HG02623 (cell line): ENCODE data around the gene PRKAG3.

Source experiments
- ATAC-seq: cut with Tn5 transposase; IDR thresholded peaks from one replicate; pipeline ENCODE4 v1.9.1; 2021; ENCODE audit warnings: moderate library complexity; ENCODE audit not compliant: unreplicated experiment

PRKAG3 gene

DNA sequence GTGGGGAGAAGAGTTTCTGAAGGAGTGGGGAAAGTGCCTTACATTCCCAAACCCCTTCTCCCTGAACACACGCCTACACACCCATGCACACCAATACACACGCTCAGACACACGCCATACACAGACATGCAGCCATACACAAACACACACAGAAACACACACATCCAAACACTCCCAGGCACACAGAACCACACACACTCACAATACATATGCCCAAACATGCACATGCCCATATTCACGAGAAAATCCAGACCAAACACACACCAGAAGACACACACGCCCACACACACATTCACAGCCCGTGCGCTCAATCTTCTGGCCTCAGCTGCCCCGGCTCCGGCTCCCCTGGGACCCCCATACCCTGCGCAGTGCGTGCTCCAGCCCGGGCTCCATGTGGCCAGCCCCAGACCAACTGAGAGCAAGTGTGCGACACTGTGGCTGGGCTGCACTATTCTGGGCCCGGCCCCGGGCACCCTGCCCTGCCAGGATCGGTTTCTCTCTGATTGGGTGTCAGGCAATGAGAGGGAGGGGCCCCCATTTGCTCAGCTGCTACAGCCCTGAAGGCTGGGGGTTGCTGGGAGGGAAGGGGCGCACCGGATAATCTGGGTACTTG lies at the start of gene PRKAG3:
Gene PRKAG3, minus strand, starts transcription at position 426 of the 613 bp plus-strand sequence.
- ATAC-seq: no peak

GRCh38 chr2:218880859-218881594 lies 49.4 kb upstream of the PRKAG3 start:
- ATAC-seq: no peak

DNA sequence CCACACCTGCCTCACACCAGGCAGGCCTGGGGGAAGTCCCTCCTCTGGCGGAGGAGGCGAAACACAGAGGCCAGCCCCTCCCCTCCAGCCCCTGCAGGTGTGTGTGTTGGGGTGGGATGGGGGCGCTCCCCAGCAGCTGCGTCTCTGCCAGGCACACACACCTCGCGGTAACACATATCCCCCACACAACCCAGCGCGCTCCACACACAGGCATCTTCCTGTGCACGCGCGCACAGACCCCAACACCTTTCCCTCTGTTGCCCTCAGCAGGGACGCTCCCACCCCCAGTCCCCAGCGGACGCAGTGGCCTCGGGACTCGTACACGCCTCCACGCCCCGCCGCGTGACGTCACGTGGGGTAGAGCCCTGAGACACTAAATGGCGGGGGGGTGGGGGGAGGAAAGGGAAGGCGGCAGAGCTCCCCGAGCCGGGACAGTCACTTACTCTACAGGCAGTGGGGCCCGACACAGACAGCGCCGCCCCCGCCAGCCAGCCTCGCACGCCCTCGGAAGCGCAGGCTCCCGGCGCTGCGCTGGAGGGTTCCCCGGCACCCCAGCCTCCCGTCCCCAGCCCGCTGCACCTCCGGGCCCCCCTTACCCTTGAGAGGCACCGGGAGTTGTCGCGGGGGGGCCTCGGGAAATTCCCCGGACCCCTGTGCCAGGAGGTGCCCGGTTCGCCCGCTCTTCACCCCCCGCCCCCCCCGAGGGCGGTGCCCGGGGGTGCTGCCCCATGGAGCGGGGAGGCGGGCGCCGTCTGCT lies 48.7 kb upstream of the PRKAG3 start, which contains the start of gene WNT10A:
Gene WNT10A, plus strand, starts transcription at position 751 of the 757 bp plus-strand sequence. CDS start 144 bp downstream, outside the sequence.
- peak; percentile 73 for ATAC-seq

GRCh38 chr2:218879776-218880101 lies 48.1 kb upstream of the PRKAG3 start:
- no peak for ATAC-seq

DNA sequence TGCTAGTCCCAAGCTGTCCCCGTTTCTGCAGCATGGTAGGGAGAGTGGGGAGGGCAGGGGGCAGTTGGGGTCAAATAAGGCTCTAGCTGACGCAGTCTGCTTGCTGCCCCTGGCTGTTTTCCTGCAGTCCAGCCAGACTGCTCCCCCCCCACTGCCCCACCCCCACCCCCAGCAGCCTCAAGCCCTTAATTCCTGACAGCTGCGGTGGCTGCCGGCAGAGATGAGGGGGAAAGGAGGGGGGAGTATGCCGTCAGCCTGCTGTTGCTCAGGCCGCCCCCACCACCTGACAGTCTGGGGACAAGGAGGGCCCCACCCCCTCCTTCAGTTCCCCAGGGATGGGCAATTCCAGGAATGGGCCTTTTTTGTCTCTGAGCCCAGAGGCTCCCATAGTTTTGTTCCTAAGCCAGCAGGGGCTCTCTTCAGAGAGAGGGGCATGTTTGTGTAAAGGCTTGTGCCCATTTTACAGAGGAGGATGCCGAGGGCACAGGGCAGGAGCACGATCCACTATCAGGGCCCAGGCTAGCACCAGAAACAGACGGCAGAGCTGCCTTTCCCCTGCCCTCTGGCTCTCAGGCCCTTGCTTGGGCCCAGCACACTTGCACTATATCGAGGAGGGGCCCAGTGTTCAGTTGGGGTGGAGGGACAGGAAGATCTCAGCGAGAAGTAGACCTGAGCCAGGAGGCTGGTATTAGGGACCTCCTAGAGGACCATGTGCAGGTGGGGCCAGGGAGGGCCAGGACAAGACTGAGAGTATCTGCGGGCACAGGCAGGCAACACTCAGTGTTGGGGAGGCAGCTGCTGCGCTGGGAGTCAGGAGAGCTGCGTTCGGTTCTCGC lies 47.5 kb upstream of the PRKAG3 start:
- ATAC-seq: no peak

- no peak for ATAC-seq
Measured at GRCh38 chr2:218878486-218878885, 46.9 kb upstream of the PRKAG3 start.

DNA sequence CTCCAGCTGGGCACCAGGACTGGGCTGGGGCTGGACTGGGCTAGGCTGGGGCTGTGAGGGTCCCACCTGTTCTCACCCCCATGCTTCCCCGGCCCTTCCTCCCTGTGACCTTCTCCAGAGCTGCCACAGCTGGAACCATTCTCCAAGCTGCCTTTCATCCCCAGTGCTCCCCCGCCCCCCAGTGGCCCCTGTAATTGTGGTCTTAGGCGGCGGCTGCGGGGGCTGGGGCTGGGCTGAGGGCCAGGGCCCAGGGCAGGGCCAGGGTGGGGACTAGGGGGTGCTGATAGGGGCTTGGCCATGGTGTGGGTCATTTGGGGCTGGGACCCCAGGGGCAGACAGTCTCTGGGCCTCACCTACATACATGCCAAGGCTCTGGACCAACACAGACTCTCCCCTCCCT lies 46.3 kb upstream of the PRKAG3 start:
- ATAC-seq: no peak

DNA sequence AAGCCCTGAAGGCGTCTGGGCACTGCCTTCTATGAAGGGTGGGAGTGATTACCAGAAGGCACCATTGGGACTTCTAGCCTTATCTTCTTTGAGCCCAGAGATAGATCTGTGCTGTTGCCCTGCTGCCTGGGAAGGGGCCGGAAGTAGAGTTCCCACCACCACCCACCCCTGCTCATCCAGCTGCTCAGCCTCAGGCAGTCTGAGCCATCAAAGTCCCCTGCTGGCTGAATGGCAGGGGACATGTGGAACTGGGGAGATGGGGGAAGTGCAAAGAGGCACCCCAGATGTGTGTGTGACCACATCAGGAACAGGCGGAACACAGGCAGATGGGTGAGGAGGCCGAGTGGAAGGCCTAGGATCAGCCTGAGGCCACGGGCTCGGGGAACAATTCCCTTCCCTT lies 45.7 kb upstream of the PRKAG3 start:
- ATAC-seq: no peak

DNA sequence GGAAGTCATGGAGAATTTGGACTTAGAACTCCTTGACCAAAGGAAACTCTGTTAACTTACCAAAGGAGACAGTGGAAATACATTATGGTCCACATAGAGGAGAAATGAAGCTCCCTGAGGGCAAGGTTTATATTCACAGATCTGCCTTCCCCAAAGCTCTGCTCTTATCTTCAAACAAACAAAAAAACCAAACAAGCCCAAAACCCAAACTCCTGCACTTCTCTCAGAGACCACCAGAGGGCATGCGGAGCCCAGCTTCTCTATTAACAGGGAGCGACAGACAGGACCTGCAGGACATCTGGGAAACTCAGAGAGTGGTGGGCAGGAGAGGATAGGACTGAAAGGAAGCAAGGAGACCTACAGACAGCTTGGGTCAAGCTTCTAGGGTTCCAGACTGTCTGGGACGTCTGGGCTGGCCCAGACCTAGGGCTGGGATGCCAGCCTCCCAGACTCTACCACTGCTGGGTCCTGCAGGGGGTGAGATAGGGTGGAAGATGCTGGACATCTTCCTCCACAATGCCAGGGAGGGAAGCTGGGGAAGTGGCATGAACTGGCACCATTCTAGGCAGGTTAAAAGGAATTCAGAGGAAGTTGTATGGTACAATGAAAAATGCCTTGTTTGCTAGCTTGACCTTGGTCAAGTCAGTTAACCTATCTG lies 45.1 kb upstream of the PRKAG3 start:
- ATAC-seq: no peak

DNA sequence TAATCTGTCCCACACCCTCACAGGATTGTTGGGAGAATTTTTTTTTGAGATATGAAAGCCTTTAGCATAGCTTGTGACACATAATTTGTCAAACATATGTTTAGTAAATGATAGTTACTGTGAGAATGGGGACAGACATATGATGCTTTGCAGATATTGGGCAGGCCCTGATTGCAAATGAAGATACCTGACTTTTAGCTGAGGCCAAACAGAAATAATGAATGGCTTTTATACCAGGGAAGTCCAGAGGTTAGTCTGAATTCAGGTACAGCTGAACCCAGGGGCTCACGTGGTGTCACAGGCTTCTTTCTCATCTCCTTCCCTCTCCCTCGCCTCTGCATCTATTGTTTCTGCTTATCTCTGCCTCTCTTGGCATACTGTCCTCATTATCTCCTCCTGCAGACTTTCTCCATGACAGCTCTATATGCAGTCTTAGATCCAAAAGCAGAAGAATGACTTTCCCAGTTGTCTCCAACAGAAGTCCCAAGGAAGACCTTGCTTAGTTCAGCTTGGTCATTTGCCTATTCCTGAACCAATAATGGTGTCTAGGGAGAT lies 44.2 kb upstream of the PRKAG3 start:
- no peak for ATAC-seq

GRCh38 chr2:218873359-218874194 lies 42.0 kb upstream of the PRKAG3 start:
- no peak for ATAC-seq

- no peak for ATAC-seq
Measured at GRCh38 chr2:218872645-218873358, 41.2 kb upstream of the PRKAG3 start.

DNA sequence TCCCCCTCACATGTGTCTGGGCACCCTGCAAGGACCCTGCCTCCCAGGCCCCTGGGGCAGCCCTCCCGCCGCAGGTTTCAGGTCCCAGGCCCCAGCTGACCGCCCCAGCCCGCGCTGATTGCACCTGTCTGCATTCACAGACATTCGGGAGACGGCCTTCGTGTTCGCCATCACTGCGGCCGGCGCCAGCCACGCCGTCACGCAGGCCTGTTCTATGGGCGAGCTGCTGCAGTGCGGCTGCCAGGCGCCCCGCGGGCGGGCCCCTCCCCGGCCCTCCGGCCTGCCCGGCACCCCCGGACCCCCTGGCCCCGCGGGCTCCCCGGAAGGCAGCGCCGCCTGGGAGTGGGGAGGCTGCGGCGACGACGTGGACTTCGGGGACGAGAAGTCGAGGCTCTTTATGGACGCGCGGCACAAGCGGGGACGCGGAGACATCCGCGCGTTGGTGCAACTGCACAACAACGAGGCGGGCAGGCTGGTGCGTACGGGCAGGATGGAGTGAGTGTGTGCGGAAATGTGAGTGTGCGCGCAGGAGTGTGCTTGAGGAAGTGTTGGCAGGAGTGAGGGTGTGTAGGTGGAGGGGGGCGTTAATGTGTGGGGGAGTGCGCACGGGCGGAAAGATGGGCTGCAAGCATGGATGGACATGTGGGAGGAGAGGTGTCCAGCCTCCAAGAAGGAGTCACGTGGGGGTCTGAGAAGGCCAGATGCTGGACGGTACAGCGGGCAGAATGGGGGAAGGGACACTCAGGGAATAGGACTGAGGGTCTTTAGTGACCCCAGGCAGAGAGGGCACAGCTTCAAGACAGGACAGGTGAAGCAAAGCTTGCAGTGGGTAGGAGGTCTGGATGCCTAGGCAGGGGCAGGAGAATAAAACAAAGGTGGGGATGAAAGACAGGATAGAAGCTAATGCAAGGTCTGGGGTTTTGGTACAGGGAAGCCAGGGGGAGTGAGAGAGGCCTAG lies 40.0 kb upstream of the PRKAG3 start:
- no peak for ATAC-seq

DNA sequence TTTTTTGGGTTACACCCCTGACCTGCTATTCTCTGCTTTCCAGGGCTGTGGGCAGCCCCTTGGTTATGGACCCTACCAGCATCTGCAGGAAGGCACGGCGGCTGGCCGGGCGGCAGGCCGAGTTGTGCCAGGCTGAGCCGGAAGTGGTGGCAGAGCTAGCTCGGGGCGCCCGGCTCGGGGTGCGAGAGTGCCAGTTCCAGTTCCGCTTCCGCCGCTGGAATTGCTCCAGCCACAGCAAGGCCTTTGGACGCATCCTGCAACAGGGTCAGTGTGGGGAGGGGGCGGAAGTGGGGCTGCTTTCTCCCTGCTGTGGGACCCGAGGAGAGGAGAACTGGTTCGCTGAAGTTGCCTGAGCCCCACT lies 39.4 kb upstream of the PRKAG3 start:
- no peak for ATAC-seq

GRCh38 chr2:218869064-218869463 lies 37.5 kb upstream of the PRKAG3 start:
- ATAC-seq: no peak

DNA sequence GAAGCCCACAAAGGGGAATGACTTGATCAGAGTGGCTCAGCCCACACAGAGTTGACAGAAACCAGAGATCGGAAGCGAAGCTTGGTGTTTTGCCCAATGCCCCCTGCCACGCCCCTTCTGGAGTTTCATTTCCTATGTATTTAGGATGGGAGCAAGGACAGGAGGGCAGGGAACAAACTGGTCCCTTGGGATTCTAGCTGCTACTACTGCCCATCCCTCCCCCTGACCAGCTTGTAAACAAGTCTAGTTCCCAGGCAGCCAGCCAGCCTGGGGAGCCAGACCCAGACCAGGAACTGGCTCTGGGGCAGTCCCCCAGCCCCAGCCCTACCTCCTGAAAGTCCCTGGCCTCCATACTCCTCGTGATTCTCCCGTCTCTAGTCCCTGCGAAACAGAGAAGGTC lies 36.3 kb upstream of the PRKAG3 start:
- ATAC-seq: no peak

- no peak for ATAC-seq
Measured at GRCh38 chr2:218865999-218866398, 34.4 kb upstream of the PRKAG3 start.

GRCh38 chr2:218865396-218865795 lies 33.8 kb upstream of the PRKAG3 start:
- ATAC-seq: no peak
